ENCODE results near the gene INSYN2B.

The INSYN2B gene

DNA sequence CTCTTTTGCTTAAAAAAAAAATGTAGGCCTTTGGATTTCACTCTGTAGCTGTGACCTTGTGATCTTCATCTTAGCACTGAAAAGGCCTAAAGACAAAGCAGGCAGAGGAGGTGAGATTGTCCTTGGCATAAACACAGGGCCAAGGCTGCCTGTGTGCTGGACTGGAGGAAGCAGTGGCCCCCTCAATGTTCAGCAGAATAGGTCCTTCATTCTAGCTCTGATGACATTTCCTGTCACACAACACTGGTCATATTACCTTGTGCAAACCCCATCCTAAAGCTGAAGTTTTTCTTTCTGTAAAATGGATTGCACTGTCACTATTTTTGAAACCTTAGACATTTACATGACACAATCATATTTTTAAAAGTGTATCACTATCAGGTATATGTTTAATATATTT, 147.4 kb downstream of the INSYN2B start:
- TF ChIP-seq SPI1 (IDR thresholded peaks at IDR 0.05; ENCODE audit: borderline replicate concordance, low read depth) (no peak), GABPA (IDR thresholded peaks at IDR 0.05; ENCODE audit: low read depth) (no peak), POLR2AphosphoS5 (IDR thresholded peaks at IDR 0.05; ENCODE audit: low read depth) (no peak)
- TF ChIP-seq, protein P1, sequence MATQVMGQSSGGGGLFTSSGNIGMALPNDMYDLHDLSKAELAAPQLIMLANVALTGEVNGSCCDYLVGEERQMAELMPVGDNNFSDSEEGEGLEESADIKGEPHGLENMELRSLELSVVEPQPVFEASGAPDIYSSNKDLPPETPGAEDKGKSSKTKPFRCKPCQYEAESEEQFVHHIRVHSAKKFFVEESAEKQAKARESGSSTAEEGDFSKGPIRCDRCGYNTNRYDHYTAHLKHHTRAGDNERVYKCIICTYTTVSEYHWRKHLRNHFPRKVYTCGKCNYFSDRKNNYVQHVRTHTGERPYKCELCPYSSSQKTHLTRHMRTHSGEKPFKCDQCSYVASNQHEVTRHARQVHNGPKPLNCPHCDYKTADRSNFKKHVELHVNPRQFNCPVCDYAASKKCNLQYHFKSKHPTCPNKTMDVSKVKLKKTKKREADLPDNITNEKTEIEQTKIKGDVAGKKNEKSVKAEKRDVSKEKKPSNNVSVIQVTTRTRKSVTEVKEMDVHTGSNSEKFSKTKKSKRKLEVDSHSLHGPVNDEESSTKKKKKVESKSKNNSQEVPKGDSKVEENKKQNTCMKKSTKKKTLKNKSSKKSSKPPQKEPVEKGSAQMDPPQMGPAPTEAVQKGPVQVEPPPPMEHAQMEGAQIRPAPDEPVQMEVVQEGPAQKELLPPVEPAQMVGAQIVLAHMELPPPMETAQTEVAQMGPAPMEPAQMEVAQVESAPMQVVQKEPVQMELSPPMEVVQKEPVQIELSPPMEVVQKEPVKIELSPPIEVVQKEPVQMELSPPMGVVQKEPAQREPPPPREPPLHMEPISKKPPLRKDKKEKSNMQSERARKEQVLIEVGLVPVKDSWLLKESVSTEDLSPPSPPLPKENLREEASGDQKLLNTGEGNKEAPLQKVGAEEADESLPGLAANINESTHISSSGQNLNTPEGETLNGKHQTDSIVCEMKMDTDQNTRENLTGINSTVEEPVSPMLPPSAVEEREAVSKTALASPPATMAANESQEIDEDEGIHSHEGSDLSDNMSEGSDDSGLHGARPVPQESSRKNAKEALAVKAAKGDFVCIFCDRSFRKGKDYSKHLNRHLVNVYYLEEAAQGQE (IDR thresholded peaks at IDR 0.05; ENCODE audit: insufficient replicate concordance, low read depth) = no peak
- TF ChIP-seq, protein P2, sequence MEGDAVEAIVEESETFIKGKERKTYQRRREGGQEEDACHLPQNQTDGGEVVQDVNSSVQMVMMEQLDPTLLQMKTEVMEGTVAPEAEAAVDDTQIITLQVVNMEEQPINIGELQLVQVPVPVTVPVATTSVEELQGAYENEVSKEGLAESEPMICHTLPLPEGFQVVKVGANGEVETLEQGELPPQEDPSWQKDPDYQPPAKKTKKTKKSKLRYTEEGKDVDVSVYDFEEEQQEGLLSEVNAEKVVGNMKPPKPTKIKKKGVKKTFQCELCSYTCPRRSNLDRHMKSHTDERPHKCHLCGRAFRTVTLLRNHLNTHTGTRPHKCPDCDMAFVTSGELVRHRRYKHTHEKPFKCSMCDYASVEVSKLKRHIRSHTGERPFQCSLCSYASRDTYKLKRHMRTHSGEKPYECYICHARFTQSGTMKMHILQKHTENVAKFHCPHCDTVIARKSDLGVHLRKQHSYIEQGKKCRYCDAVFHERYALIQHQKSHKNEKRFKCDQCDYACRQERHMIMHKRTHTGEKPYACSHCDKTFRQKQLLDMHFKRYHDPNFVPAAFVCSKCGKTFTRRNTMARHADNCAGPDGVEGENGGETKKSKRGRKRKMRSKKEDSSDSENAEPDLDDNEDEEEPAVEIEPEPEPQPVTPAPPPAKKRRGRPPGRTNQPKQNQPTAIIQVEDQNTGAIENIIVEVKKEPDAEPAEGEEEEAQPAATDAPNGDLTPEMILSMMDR (IDR thresholded peaks at IDR 0.05; ENCODE audit: insufficient read depth, low read length) = no peak
- DNase-seq (ENCODE audit: low read depth in 1 of 2, low spot score in 1 of 2) = peak in 1 of 2 experiments; percentile 15
- Histone ChIP-seq H3K27me3 (ENCODE audit: insufficient read depth, poor library complexity, severe bottlenecking) (no peaks in the 10 kb centered on the region), H3K27ac (replicated peaks) (peak overlapping the region; percentile 45), H3K4me3 (replicated peaks; ENCODE audit: insufficient read depth, low read length) (no peak overlapping the region)

- no peak for TF ChIP-seq SPI1 (IDR thresholded peaks at IDR 0.05; ENCODE audit: borderline replicate concordance, low read depth)
- TF ChIP-seq, protein P2 (IDR thresholded peaks at IDR 0.05; ENCODE audit: insufficient read depth, low read length) = no peak
- TF ChIP-seq, protein P1 (IDR thresholded peaks at IDR 0.05; ENCODE audit: insufficient replicate concordance, low read depth) = no peak
- Histone ChIP-seq H3K27me3 (ENCODE audit: insufficient read depth, poor library complexity, severe bottlenecking) (no peaks in the 10 kb centered on the region), H3K4me3 (replicated peaks; ENCODE audit: insufficient read depth, low read length) (no peak overlapping the region), H3K27ac (replicated peaks) (peak overlapping the region; percentile 45)
- peak in 1 of 2 experiments; percentile 18 for DNase-seq (ENCODE audit: low read depth in 1 of 2, low spot score in 1 of 2)
Measured at GRCh38 chr5:169832304-169832703, 148.0 kb downstream of the INSYN2B start.

DNA sequence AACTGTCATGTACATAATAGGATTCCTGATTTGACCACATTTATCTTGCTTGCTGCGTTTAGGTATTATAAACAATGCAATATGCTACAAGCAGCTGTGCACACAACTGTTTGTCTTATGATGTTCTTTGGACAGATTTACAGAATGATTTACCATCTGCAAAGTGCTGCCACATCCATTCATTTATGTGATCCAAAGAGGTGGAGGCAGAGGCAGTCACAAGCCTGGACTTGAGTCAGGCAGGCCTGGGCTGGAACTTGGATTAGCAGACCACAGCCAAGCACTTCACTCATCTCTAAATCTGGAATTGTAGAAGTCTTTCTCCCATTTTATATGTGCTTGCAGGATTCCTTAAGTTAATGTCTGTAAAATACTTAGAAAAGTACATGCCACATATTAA, 149.0 kb downstream of the INSYN2B start:
- Histone ChIP-seq H3K27me3 (ENCODE audit: insufficient read depth, poor library complexity, severe bottlenecking) (no peaks in the 10 kb centered on the region), H3K4me3 (replicated peaks; ENCODE audit: insufficient read depth, low read length) (no peak overlapping the region), H3K27ac (replicated peaks) (no peak overlapping the region)
- TF ChIP-seq POLR2AphosphoS5 (IDR thresholded peaks at IDR 0.05; ENCODE audit: low read depth) (no peak), GABPA (IDR thresholded peaks at IDR 0.05; ENCODE audit: low read depth) (no peak), SPI1 (IDR thresholded peaks at IDR 0.05; ENCODE audit: borderline replicate concordance, low read depth) (no peak)
- TF ChIP-seq, protein P1 (IDR thresholded peaks at IDR 0.05; ENCODE audit: insufficient replicate concordance, low read depth) = no peak
- TF ChIP-seq, protein P2 (IDR thresholded peaks at IDR 0.05; ENCODE audit: insufficient read depth, low read length) = no peak
- no peak for DNase-seq (ENCODE audit: low read depth in 1 of 2, low spot score in 1 of 2)

All from HL-60 (cell line).